GM13977 (cell line): ENCODE data around the gene IL1B.

Experiments
- DNase-seq: peaks from one replicate; pipeline ENCODE4 v3.0.0; 2012; ENCODE audit warnings: low spot score
- CTCF ChIP-seq: IDR thresholded peaks from 2 replicates; pipeline ENCODE4 v1.5.1; 2012; ENCODE audit warnings: mild to moderate bottlenecking, control low read depth; ENCODE audit not compliant: insufficient read depth; ENCODE audit errors: extremely low read depth, missing control alignments
- in situ Hi-C: fragments of 300-500 bp; cut with MboI; formaldehyde crosslinking; loops from one replicate; pipeline ENCODE4 v1.12.0; 2022; ENCODE audit warnings: low sequenced_read_pairs, low pct_unique_long_range_greater_than_20kb, mixed read lengths, inconsistent platforms; ENCODE audit not compliant: unreplicated experiment

IL1B gene

DNA sequence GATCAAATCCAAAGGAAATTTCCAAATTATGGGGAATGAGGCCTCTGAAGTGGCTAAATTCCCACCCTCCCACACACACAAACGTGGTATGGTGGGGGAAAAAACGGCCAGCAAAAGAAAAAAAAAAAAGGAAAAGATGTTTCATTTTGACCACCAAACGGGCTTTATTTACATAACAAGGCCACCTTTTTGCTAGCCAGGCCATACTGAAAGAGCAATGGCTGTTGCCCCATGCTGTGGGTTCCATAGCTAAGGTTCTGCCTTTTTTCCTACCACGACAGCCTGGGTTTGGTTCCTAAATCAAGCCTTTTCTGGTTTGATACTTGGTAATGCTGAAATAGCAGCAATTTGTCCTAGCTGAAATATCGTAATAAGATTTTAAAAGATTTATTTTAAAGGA lies 14.0 kb upstream of the IL1B start:
- no peak for TF ChIP-seq CTCF
- DNase-seq, result no peak
- in situ Hi-C loops, result no loop called here

DNA sequence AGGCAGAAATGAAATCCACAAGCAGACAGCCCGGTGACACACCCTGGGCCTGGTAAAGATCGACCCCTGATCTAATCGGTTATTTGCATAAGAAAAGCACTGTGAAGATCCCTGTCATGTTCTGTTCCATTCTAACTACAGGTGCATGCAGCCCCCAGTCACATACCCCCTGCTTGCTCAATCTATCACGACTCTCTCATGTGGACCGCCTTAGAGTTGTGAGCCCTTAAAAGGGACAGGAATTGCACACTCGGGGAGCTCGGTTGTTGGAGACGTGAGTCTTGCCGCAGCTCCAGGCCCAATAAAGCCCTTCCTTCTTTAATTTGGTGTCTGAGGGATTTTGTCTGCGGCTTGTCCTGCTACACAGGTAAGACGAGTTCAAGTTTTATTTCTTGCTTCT lies 13.4 kb upstream of the IL1B start:
- in situ Hi-C loops, result no loop called here
- TF ChIP-seq CTCF, result no peak
- no peak for DNase-seq

DNA sequence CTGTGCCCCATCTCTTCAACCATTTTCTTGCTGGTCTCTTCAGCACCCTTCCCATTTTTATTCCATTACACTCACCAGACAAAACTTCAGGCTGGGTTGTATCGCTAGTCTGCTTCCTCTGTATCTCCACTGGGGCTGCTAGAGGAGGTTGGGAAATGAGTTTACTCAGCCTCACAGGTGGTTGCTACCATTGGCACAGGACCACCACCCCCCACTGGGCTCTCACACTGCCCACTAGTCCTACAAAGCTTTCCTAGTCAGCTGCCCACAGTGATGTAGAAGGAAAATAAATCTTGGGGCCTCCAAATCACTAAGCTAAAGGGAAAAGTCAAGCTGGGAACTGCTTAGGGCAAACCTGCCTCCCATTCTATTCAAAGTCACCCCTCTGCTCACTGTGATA lies 12.3 kb upstream of the IL1B start:
- no peak for TF ChIP-seq CTCF
- in situ Hi-C loops, result no loop called here

GRCh38 chr2:112846031-112846430 lies 9.5 kb upstream of the IL1B start:
- in situ Hi-C loops, result no loop called here
- no peak for DNase-seq
- TF ChIP-seq CTCF, result no peak

More for the DNA sequence above, 12.3 kb upstream of the IL1B start:
- no peak for DNase-seq

GRCh38 chr2:112843836-112844235 lies 7.3 kb upstream of the IL1B start:
- in situ Hi-C loops, result no loop called here
- DNase-seq, result no peak
- TF ChIP-seq CTCF, result no peak

DNA sequence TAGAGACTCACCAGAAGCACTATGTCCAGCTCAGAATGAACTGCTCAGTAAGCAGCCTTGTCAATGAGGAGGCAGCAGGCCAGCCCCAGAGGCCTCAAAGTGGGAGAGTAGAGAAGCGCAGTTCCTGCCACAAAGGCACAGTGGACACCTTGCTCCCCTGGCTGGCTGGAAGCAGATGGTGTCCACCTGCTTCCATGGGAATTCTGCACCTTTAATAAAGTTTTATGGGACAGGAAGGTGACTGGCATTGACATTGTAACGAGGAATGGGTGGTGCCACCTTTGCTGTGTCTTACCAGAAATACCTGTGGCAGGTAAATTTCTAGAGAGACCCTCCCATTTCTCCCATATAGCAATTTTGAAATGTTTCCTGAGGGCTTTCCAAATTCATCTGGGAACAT lies 6.7 kb upstream of the IL1B start:
- in situ Hi-C loops, result no loop called here

More for the DNA sequence above, 6.7 kb upstream of the IL1B start:
- no peak for DNase-seq
- TF ChIP-seq CTCF, result no peak
